Astrocyte (in vitro differentiated cells and primary cell): ENCODE data around the gene SSB.
"Not testable (repeated sequence)": the region's sequence is repeated elsewhere in the genome, so short reads cannot be mapped to it uniquely, and the experiment has no call there.

Source experiments
- CTCF ChIP-seq: IDR thresholded peaks from 2 replicates; pipeline ENCODE4 v1.5.1; 2011; ENCODE audit warnings: low read depth, mild to moderate bottlenecking, inconsistent platforms, low read length, moderate library complexity; ENCODE audit not compliant: insufficient read depth
- EZH2 ChIP-seq: IDR thresholded peaks from 2 replicates; pipeline ENCODE4 v1.6.1; 2012; ENCODE audit warnings: mild to moderate bottlenecking, low read length, inconsistent platforms; ENCODE audit not compliant: insufficient read depth

GRCh38 chr2:169848959-169849693, 50.5 kb downstream of the SSB start:
- TF ChIP-seq EZH2, CTCF: not testable (repeated sequence)
